Measurements from ENCODE around the gene PRICKLE1. TPM values are rescaled to one million over a fixed set of nuclear protein-coding genes. Genes with fewer than 3 reads are reported as not detected.

The PRICKLE1 gene
- total and polyA plus RNA-seq, 2 of the 13 experiments (the other 11 are each of a cell fraction or from before 2014, with no cell fraction given), result not detected

DNA sequence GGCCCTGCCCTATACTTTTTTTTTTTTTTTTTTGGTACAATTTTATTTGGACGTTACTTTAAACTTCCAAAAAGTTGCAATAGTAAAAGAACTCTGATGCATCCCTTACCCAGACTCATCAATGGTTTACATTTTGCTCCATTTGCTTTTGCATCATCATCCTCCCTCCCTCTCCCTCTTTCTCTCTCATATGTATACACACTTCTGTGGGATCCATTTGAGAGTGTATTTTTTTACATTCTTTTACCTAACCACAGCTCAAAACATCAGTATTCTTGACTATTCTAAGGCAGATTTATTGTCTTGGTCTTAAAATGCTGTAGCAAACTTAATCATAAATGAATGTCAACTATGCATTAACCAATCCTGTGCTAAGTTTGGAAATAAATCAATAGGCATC, 111.6 kb downstream of the PRICKLE1 start (continued):
- TF ChIP-seq ASH2L (IDR thresholded peaks at IDR 0.05; ENCODE audit: insufficient read length, low read depth, low read length), result no peak
- no peak for TF ChIP-seq ZNF335 (CRISPR knock-in tag; IDR thresholded peaks at IDR 0.05)
- no peak for TF ChIP-seq ZNF24 (IDR thresholded peaks at IDR 0.05)
- TF ChIP-seq, protein P1, sequence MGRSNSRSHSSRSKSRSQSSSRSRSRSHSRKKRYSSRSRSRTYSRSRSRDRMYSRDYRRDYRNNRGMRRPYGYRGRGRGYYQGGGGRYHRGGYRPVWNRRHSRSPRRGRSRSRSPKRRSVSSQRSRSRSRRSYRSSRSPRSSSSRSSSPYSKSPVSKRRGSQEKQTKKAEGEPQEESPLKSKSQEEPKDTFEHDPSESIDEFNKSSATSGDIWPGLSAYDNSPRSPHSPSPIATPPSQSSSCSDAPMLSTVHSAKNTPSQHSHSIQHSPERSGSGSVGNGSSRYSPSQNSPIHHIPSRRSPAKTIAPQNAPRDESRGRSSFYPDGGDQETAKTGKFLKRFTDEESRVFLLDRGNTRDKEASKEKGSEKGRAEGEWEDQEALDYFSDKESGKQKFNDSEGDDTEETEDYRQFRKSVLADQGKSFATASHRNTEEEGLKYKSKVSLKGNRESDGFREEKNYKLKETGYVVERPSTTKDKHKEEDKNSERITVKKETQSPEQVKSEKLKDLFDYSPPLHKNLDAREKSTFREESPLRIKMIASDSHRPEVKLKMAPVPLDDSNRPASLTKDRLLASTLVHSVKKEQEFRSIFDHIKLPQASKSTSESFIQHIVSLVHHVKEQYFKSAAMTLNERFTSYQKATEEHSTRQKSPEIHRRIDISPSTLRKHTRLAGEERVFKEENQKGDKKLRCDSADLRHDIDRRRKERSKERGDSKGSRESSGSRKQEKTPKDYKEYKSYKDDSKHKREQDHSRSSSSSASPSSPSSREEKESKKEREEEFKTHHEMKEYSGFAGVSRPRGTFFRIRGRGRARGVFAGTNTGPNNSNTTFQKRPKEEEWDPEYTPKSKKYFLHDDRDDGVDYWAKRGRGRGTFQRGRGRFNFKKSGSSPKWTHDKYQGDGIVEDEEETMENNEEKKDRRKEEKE (IDR thresholded peaks at IDR 0.05), result no peak
- no peak for TF ChIP-seq ZNF430 (CRISPR knock-in tag; IDR thresholded peaks at IDR 0.05)
- no peak for TF ChIP-seq FOXM1 (CRISPR knock-in tag; IDR thresholded peaks at IDR 0.05)

GRCh38 chr12:42475106-42475505, 114.4 kb downstream of the PRICKLE1 start:
- no peak overlapping the region for H3K27ac ChIP-seq (ENCODE audit: extremely low read length, insufficient read depth, low read length)
- no peak overlapping the region for H3K4me3 ChIP-seq (replicated peaks in 1 of 3; ENCODE audit: insufficient read depth in 1 of 3, low read depth in 2 of 3, low read length in 3 of 3)
- BruUV-seq (replicated peaks), result no TSS peak
- DNase-seq (ENCODE audit: low spot score), result no peak
- no peaks in the 10 kb centered on the region for H4K20me1 ChIP-seq (ENCODE audit: insufficient read depth, low read length)
- ATAC-seq, result no peak
- ChIA-PET CTCF (ENCODE audit: low intra/inter-chr PET ratio, low total read pairs) (no interaction called here), POLR2A (no interaction called here)
- intact Hi-C loops (cut with micrococcal nuclease; ENCODE audit: unreplicated experiment), result no loop called here
- WGBS (ENCODE audit: low lambda C conversion rate), result 0% methylated on average over 3 of the region's 3 CpGs
- no peak overlapping the region for H2AFZ ChIP-seq (ENCODE audit: low read length)
- in situ Hi-C loops (cut with HindIII; ENCODE audit: extremely low pct_ligation_motif_present, low pct_unique_long_range_greater_than_20kb), result loop anchor here (25.0 kb wide), 1 partner anchor 862 kb away; no protein-coding TSS in a partner anchor
- no peaks in the 10 kb centered on the region for H3K79me2 ChIP-seq (ENCODE audit: insufficient read depth, low read length)
- FAIRE-seq, result no peak
- no peaks in the 10 kb centered on the region for H3K36me3 ChIP-seq (replicated peaks in 1 of 2; ENCODE audit: control insufficient read depth in 1 of 2, insufficient read depth in 2 of 2, low read length in 2 of 2)
- no peak overlapping the region for H3K4me2 ChIP-seq (ENCODE audit: low read depth, low read length)
- H3K9me3 ChIP-seq (ENCODE audit: low read length), result no peaks in the 10 kb centered on the region
- no peaks in the 10 kb centered on the region; a peak in 2 of 5 replicates for H3K27me3 ChIP-seq (ENCODE audit: control insufficient read depth in 1 of 2, insufficient read depth in 2 of 2, low read length in 2 of 2)
- no peak overlapping the region for H3K9ac ChIP-seq (ENCODE audit: insufficient read depth, low read depth, low read length)
- H3K4me1 ChIP-seq (ENCODE audit: insufficient read depth, low read length), result no peaks in the 10 kb centered on the region
- TF ChIP-seq NCOA1 (CRISPR knock-in tag; IDR thresholded peaks at IDR 0.05) (no peak), MEIS1 (CRISPR knock-in tag; IDR thresholded peaks at IDR 0.05; ENCODE audit: borderline replicate concordance) (no peak), ZNF547 (CRISPR knock-in tag; IDR thresholded peaks at IDR 0.05) (no peak), USF2 (IDR thresholded peaks at IDR 0.05; ENCODE audit: low read depth, low read length) (no peak), USF2 (CRISPR knock-in tag; IDR thresholded peaks at IDR 0.05; ENCODE audit: borderline replicate concordance) (no peak), SOX6 (IDR thresholded peaks at IDR 0.05) (no peak), SOX6 (CRISPR knock-in tag; IDR thresholded peaks at IDR 0.05) (no peak), EED (CRISPR knock-in tag; IDR thresholded peaks at IDR 0.05) (no peak), ZNF256 (CRISPR knock-in tag; conservative IDR thresholded peaks at IDR 0.05) (no peak), MXI1 (IDR thresholded peaks at IDR 0.05; ENCODE audit: borderline replicate concordance, low read depth, low read length) (no peak), ZNF232 (CRISPR knock-in tag; IDR thresholded peaks at IDR 0.05; ENCODE audit: borderline replicate concordance) (no peak), REPIN1 (CRISPR knock-in tag; IDR thresholded peaks at IDR 0.05; ENCODE audit: borderline replicate concordance, low read depth) (no peak)
- TF ChIP-seq, protein P2, sequence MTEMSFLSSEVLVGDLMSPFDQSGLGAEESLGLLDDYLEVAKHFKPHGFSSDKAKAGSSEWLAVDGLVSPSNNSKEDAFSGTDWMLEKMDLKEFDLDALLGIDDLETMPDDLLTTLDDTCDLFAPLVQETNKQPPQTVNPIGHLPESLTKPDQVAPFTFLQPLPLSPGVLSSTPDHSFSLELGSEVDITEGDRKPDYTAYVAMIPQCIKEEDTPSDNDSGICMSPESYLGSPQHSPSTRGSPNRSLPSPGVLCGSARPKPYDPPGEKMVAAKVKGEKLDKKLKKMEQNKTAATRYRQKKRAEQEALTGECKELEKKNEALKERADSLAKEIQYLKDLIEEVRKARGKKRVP (CRISPR knock-in tag; IDR thresholded peaks at IDR 0.05), result no peak
